Hepatocyte (in vitro differentiated cells): Measurements from ENCODE around the gene NDFIP2. TPM values are rescaled to one million over a fixed set of nuclear protein-coding genes. Genes with fewer than 3 reads are reported as not detected.

Source experiments
- DNase-seq: peaks from one replicate; pipeline ENCODE4 v3.0.0-alpha.2; 2016; ENCODE audit warnings: low spot score
- H2AFZ ChIP-seq: fragments of 200-600 bp; sonication (generic); 2 replicates; pipeline ENCODE4 v1.6.0; 2016; ENCODE audit warnings: antibody characterized with exemption, mild to moderate bottlenecking
- H3K27ac ChIP-seq: fragments of 200-600 bp; sonication (generic); 2 replicates; pipeline ENCODE4 v1.5.1; 2016; ENCODE audit warnings: mild to moderate bottlenecking
- H3K27me3 ChIP-seq: fragments of 200-600 bp; sonication (generic); 2 replicates; pipeline ENCODE4 v1.6.1; 2016
- H3K36me3 ChIP-seq: fragments of 200-600 bp; sonication (generic); replicated peaks from 2 replicates; pipeline ENCODE4 v1.5.1; 2016; ENCODE audit warnings: low read depth; ENCODE audit not compliant: insufficient read depth
- H3K4me1 ChIP-seq: fragments of 200-600 bp; sonication (generic); 2 replicates; pipeline ENCODE4 v1.5.1; 2016; ENCODE audit warnings: mild to moderate bottlenecking, moderate library complexity; ENCODE audit not compliant: insufficient read depth
- H3K4me2 ChIP-seq: fragments of 200-600 bp; sonication (generic); 2 replicates; pipeline ENCODE4 v1.6.0; 2016
- H3K4me3 ChIP-seq: fragments of 200-600 bp; sonication (generic); 2 replicates; pipeline ENCODE4 v1.5.1; 2016; ENCODE audit warnings: mild to moderate bottlenecking
- H3K79me2 ChIP-seq: fragments of 200-600 bp; sonication (generic); 2 replicates; pipeline ENCODE4 v1.6.0; 2017; ENCODE audit warnings: mild to moderate bottlenecking
- H3K9me2 ChIP-seq: fragments of 200-600 bp; sonication (generic); replicated peaks from 2 replicates; pipeline ENCODE4 v1.6.0; 2017; ENCODE audit warnings: mild to moderate bottlenecking; ENCODE audit not compliant: insufficient read depth
- H3K9me3 ChIP-seq: fragments of 200-600 bp; sonication (generic); 2 replicates; pipeline ENCODE4 v1.5.1; 2016; ENCODE audit warnings: low read depth, mild to moderate bottlenecking
- H4K20me1 ChIP-seq: fragments of 200-600 bp; sonication (generic); 2 replicates; pipeline ENCODE4 v1.6.0; 2016; ENCODE audit warnings: mild to moderate bottlenecking; ENCODE audit not compliant: insufficient read depth, poor library complexity, severe bottlenecking
- EZH2 ChIP-seq: fragments of 200-600 bp; sonication (generic); IDR thresholded peaks from 2 replicates; pipeline ENCODE4 v1.6.1; 2016; ENCODE audit warnings: antibody characterized with exemption, mild to moderate bottlenecking, borderline replicate concordance
- EZH2phosphoT487 ChIP-seq: fragments of 200-600 bp; sonication (generic); IDR thresholded peaks from one replicate; pipeline ENCODE4 v1.6.1; 2018; ENCODE audit warnings: antibody characterized with exemption, mild to moderate bottlenecking, low read depth, moderate library complexity; ENCODE audit not compliant: unreplicated experiment, severe bottlenecking
- WGBS: methylation state at CpG from one replicate; pipeline ENCODE4 v1.1.6; 2016; ENCODE audit warnings: low lambda C conversion rate; ENCODE audit errors: missing lambda C conversion rate; 5-methylcytosine and 5-hydroxymethylcytosine counted together
- polyA plus RNA-seq: library from polyadenylated mRNA; unstranded; fragments of >200 nt; fragmentation: Nextera tagmentation; extraction: Ambion mirVana; gene quantifications from 2 replicates; pipeline ENCODE4 v1.2.1, GENCODE V29; 2016
- total RNA-seq: library from RNA; depleted of rRNA; stranded (reverse); fragments of >200 nt; gene quantifications from 2 replicates; pipeline ENCODE4 v1.2.3, GENCODE V29; 2014
- TF ChIP-seq, protein P1 (sequence below): fragments of 200-600 bp; sonication (generic); IDR thresholded peaks from 2 replicates; pipeline ENCODE4 v1.5.1; 2016; ENCODE audit warnings: antibody characterized with exemption, mild to moderate bottlenecking; ENCODE audit not compliant: poor library complexity

Gene NDFIP2
- total and polyA plus RNA-seq, 2 experiments from 2014 or later: 54.4 to 80.2 TPM

DNA sequence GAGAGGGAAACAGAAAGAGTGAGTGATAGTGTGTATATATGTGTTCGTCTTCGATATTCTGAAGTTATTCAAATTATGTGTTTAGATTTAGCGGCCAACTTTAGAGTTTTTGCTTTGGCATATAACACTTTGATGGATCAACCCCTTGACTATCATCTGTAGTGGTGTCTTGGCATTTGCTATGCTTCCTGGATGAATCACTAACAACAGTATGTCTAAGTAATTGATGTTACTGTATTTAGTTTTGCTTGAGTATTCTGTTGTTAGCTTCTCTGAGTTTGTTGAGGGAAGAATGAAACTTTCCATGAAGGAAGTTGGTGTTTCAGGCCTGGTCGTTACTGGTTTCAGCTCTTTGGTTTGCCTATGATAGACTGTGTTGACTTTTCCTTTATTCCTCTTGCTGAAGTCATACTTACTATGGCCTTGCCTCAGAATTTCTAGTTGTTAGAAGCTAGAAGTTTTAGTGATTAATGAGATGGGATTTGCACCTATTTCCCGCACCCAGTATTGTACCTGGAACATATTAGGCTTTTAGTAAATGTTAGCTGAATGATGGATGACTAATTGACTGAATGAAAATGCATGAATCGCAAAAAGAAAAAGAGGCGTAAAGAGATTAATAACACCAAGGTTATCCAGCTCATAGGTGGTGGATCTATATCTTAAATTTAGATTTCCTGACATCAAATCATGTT is 20.7 kb downstream of the NDFIP2 start:
- Histone ChIP-seq H2AFZ (no peak overlapping the region), H3K4me3 (no peak overlapping the region), H3K9me3 (no peaks in the 10 kb centered on the region), H3K4me2 (no peak overlapping the region), H3K79me2 (peaks cover 100% of the 10 kb centered on the region), H4K20me1 (peaks cover 58% of the 10 kb centered on the region), H3K27me3 (no peaks in the 10 kb centered on the region), H3K9me2 (no peaks in the 10 kb centered on the region), H3K36me3 (no peaks in the 10 kb centered on the region), H3K27ac (no peak overlapping the region), H3K4me1 (no peaks in the 10 kb centered on the region)
- WGBS: 95% methylated on average over 7 of the region's 7 CpGs
- DNase-seq: no peak
- TF ChIP-seq EZH2: no peak
- TF ChIP-seq EZH2phosphoT487: no peak
- TF ChIP-seq, protein P1, sequence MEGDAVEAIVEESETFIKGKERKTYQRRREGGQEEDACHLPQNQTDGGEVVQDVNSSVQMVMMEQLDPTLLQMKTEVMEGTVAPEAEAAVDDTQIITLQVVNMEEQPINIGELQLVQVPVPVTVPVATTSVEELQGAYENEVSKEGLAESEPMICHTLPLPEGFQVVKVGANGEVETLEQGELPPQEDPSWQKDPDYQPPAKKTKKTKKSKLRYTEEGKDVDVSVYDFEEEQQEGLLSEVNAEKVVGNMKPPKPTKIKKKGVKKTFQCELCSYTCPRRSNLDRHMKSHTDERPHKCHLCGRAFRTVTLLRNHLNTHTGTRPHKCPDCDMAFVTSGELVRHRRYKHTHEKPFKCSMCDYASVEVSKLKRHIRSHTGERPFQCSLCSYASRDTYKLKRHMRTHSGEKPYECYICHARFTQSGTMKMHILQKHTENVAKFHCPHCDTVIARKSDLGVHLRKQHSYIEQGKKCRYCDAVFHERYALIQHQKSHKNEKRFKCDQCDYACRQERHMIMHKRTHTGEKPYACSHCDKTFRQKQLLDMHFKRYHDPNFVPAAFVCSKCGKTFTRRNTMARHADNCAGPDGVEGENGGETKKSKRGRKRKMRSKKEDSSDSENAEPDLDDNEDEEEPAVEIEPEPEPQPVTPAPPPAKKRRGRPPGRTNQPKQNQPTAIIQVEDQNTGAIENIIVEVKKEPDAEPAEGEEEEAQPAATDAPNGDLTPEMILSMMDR: no peak

DNA sequence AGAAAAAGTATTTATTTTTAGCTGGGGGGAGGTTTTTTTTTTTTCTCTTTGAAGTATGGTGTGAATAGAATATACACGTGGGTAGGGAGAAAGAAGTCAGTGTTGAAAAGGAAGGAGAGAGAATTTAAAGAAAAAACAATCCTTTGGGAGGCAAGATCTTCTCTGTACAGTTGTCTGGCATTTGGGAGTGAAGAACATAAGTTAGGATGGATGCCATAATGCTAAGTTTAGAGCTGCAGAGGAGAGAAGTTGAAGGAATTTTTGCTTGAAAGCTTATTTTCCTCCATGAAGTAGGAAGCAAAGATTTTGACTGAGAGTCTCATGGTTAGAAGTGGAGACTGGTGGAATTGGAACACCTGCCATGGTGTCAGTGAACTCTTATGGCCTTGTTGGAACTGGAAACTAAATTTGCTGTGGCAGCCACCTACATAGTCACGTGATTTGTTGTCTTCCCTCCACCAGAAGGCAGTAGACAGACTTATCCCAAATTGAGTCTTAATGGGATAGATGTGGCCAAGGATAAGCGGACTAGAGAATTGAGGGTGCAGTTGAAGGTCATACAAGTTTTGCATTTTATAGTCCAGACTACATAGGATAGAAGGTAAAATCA is 22.0 kb downstream of the NDFIP2 start:
- no peaks in the 10 kb centered on the region for H3K9me2 ChIP-seq
- TF ChIP-seq EZH2phosphoT487 (no peak), EZH2 (no peak)
- TF ChIP-seq, protein P1: no peak
- WGBS: 92% methylated on average over 3 of the region's 3 CpGs

DNA sequence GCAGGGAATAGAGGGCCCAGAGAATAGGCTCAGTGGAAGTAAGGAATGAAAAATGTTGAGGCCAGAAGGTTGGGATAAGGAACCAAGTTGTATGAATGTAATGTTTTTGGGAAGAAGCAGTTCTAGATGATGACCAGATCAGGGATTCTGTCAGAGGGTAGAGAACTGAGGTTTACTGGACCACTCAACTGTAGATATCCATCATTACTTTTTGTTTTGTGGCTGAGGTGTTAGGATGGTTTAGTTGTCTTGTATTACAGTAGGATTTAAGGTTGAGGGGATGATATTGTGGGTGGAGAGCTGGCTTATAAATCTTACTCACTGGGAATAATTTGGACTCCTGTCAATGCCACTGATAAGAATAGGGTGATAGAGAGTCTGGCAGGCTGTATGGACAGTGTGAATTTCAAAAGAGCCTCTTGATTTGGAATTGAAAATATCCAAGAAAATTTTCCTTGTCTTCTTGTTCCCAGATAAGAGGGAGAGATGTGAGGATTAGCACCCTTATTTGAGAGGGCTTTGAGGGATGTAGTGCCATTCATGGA is 22.6 kb downstream of the NDFIP2 start:
- TF ChIP-seq EZH2phosphoT487 (no peak), EZH2 (no peak)
- TF ChIP-seq, protein P1: no peak
- Histone ChIP-seq H3K9me3 (no peaks in the 10 kb centered on the region), H3K4me2 (no peak overlapping the region), H3K4me3 (no peak overlapping the region), H3K27ac (no peak overlapping the region), H3K9me2 (no peaks in the 10 kb centered on the region), H3K27me3 (no peaks in the 10 kb centered on the region), H2AFZ (no peak overlapping the region), H3K79me2 (peaks cover 96% of the 10 kb centered on the region), H4K20me1 (peaks cover 60% of the 10 kb centered on the region), H3K4me1 (no peaks in the 10 kb centered on the region), H3K36me3 (no peaks in the 10 kb centered on the region)
- no peak for DNase-seq

More for the DNA sequence above, 22.0 kb downstream of the NDFIP2 start:
- H3K4me3 ChIP-seq: no peak overlapping the region
- H3K36me3 ChIP-seq: no peaks in the 10 kb centered on the region
- no peak overlapping the region for H2AFZ ChIP-seq
- no peaks in the 10 kb centered on the region for H3K9me3 ChIP-seq
- H3K79me2 ChIP-seq: peaks cover 96% of the 10 kb centered on the region
- H3K4me1 ChIP-seq: no peaks in the 10 kb centered on the region
- no peak for DNase-seq
- no peak overlapping the region for H3K27ac ChIP-seq
- no peaks in the 10 kb centered on the region for H3K27me3 ChIP-seq
- peaks cover 54% of the 10 kb centered on the region for H4K20me1 ChIP-seq
- H3K4me2 ChIP-seq: no peak overlapping the region
